ENCODE measurements around the gene KRT32.

DNA sequence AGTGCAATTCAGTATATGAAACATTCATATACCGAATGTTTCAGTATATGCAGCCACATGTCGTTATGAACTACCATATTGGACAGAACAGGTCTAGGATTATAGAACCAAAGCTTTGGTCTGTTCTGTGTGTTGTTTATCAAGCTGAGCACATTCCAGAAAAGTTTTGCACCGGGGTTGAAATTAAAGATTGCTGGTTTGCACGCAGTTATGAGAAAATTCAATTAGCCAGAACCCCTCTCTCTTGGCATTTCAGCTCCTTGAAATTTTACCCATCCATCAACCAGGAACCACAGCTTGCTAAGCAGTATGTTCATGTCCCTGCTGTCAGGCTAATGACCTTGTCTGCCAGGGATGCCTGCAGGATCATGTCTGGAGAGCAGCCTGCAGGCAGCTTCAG is 9.5 kb downstream of the KRT32 start:
- TF ChIP-seq CTCF (IDR thresholded peaks at IDR 0.05) (no peak), POLR2A (IDR thresholded peaks at IDR 0.05) (no peak), EP300 (IDR thresholded peaks at IDR 0.05) (no peak), POLR2AphosphoS5 (IDR thresholded peaks at IDR 0.05) (no peak)
